ENCODE results near the gene COX6B2. TPM values are rescaled to one million over a fixed set of nuclear protein-coding genes. Genes with fewer than 3 reads are reported as not detected.
A peak's percentile ranks its signal among the peaks of the same experiment; 100 is the strongest.

COX6B2 gene
- total and polyA plus RNA-seq, 2 of the 13 experiments (the other 11 are each of a cell fraction or from before 2014, with no cell fraction given) = 0.21 TPM; not detected in 1

- TF ChIP-seq ZZZ3 (CRISPR knock-in tag; IDR thresholded peaks at IDR 0.05; ENCODE audit: borderline replicate concordance) (peak; percentile 94; the same call in 1 of the 2 replicates), MED1 (CRISPR knock-in tag; IDR thresholded peaks at IDR 0.05) (peak; percentile 83; the same call in 1 of the 2 replicates), ZSCAN31 (CRISPR knock-in tag; IDR thresholded peaks at IDR 0.05; ENCODE audit: low read depth) (peak; percentile 88; the same call in 1 of the 2 replicates), SALL1 (CRISPR knock-in tag; IDR thresholded peaks at IDR 0.05) (peak; percentile 85), ZBTB4 (CRISPR knock-in tag; IDR thresholded peaks at IDR 0.05; ENCODE audit: borderline replicate concordance) (peak; percentile 66; the same call in 1 of the 2 replicates), ZBTB14 (CRISPR knock-in tag; IDR thresholded peaks at IDR 0.05) (0 out of 2 replicates have a peak, but pooled peaks have one; percentile 33), FOXC1 (CRISPR knock-in tag; IDR thresholded peaks at IDR 0.05; ENCODE audit: borderline replicate concordance) (peak; percentile 91; the same call in 1 of the 2 replicates), TGIF2 (CRISPR knock-in tag; IDR thresholded peaks at IDR 0.05) (peak; percentile 61; the same call in 1 of the 2 replicates), ELF3 (CRISPR knock-in tag; IDR thresholded peaks at IDR 0.05) (peak; percentile 93), ARHGAP35 (CRISPR knock-in tag; IDR thresholded peaks at IDR 0.05; ENCODE audit: borderline replicate concordance) (no peak; the same call in 1 of the 2 replicates), ZNF788 (CRISPR knock-in tag; IDR thresholded peaks at IDR 0.05; ENCODE audit: borderline replicate concordance) (peak; percentile 96; the same call in 1 of the 2 replicates), MED8 (CRISPR knock-in tag; IDR thresholded peaks at IDR 0.05; ENCODE audit: insufficient replicate concordance) (peak; percentile 73), TIGD3 (CRISPR knock-in tag; IDR thresholded peaks at IDR 0.05; ENCODE audit: borderline replicate concordance) (peak; percentile 62; the same call in 1 of the 2 replicates), ZNF317 (CRISPR knock-in tag; IDR thresholded peaks at IDR 0.05) (no peak; the same call in 1 of the 2 replicates), GLI4 (CRISPR knock-in tag; IDR thresholded peaks at IDR 0.05; ENCODE audit: borderline replicate concordance) (0 out of 2 replicates have a peak, but pooled peaks have one; percentile 75), TFDP1 (CRISPR knock-in tag; IDR thresholded peaks at IDR 0.05; ENCODE audit: borderline replicate concordance) (peak; percentile 73; the same call in 1 of the 2 replicates), HNF4A (CRISPR knock-in tag; IDR thresholded peaks at IDR 0.05) (no peak), THAP7 (CRISPR knock-in tag; IDR thresholded peaks at IDR 0.05) (no peak), ZNF557 (CRISPR knock-in tag; IDR thresholded peaks at IDR 0.05) (no peak), TSC22D2 (CRISPR knock-in tag; IDR thresholded peaks at IDR 0.05; ENCODE audit: borderline replicate concordance) (peak; percentile 84)
Observed at GRCh38 chr19:55385724-55386492, 31.4 kb upstream of the COX6B2 start, which contains the start of gene RPL28 (continued).

All from HepG2 (cell line).